ENCODE data around the gene SMG6. TPM values are rescaled to one million over a fixed set of nuclear protein-coding genes. Genes with fewer than 3 reads are reported as not detected.

Gene SMG6
- total and polyA plus RNA-seq, 2 donors (not counting 1 experiment from before 2014, with no cell fraction given): 10.6 to 35.5 TPM

DNA sequence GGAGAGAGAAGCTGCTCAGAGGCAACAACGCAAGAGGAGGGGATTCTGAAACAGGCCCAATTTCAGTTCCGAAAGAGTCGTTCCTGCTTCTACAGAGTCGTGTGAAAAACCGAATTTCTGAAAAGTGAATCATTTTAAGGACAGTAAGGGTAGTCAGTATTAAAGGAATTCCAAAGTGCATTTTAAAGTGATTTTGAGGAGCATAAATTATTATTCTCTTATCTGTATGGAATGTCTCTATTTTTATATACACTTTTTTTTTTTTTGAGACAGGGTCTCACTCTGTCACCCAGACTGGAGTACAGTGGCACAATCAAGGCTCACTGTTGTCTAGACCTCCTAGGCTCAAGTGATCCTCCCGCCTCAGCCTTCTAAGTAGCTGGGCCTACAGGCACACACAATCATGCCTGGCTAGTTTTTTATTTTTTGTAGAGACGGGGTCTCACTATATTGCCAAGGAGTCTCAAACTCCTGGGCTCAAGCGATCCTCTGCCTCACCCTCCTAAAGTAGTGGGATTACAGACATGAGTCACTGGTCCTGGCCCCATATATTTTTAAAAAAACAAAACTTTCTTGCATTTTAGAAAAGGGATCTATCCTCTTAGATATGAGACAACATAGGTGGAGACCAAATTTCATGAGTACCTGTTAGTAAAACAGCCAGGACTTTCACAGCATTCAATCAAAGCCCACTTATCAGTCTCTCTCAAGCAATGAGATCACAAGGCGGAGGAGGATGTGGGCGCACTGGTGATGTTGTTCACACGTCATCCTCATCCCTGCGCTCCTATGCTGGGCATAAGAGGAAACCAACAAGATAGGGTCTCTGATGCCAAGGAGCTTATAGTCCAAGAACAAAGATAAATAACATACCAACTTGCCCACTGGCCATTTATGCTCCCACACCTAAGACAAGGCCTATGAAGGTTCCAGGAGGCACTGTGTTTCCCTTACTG, 53.2 kb downstream of the SMG6 start:
- H3K4me3 ChIP-seq (ENCODE audit: control extremely low read depth in 1 of 5, extremely low read depth in 1 of 5, insufficient read depth in 1 of 5, low read depth in 2 of 5, low read length in 4 of 5): no peak overlapping the region
- ChIA-PET POLR2A (no interaction called here), CTCF (interaction anchor here (1.7 kb wide), 1 partner anchor 196 kb away, joined by 5 read pairs; the partner anchor contains the start of gene HIC1)
- no peaks in the 10 kb centered on the region for H3K27me3 ChIP-seq (replicated peaks in 1 of 4; ENCODE audit: control extremely low read depth in 1 of 4, control insufficient read depth in 3 of 4, insufficient read depth in 4 of 4, low read length in 3 of 4)
- no peak overlapping the region for H3K27ac ChIP-seq (ENCODE audit: low read length in 2 of 2)
- H4K20me1 ChIP-seq (ENCODE audit: control insufficient read depth, insufficient read depth, low read length, poor library complexity, severe bottlenecking): no peaks in the 10 kb centered on the region
- 99% methylated on average over 8 of the region's 12 CpGs for WGBS (ENCODE audit: insufficient coverage)
- DNase-seq: no peak
- H3K27me3 Mint-ChIP-seq: no peaks in the 10 kb centered on the region
- no peaks in the 10 kb centered on the region for H3K9me3 Mint-ChIP-seq (ENCODE audit: insufficient read depth)
- no peak overlapping the region for H3K4me2 ChIP-seq (replicated peaks; ENCODE audit: low read depth, low read length, poor library complexity, severe bottlenecking)
- no peak overlapping the region for H2AFZ ChIP-seq (ENCODE audit: insufficient read depth, low read depth, low read length, poor library complexity, severe bottlenecking)
- intact Hi-C loops (cut with micrococcal nuclease): no loop called here
- no peak for ATAC-seq (ENCODE audit: low read depth)
- H3K9me3 ChIP-seq (ENCODE audit: control extremely low read depth in 1 of 3, control insufficient read depth in 2 of 3, insufficient read depth in 1 of 3, low read length in 2 of 3): no peaks in the 10 kb centered on the region
- H3K4me3 Mint-ChIP-seq: no peak overlapping the region
- TF ChIP-seq EZH2 (IDR thresholded peaks at IDR 0.05; ENCODE audit: borderline replicate concordance, insufficient read depth, low read depth, low read length, poor library complexity, severe bottlenecking): no peak
- TF ChIP-seq, protein P1, sequence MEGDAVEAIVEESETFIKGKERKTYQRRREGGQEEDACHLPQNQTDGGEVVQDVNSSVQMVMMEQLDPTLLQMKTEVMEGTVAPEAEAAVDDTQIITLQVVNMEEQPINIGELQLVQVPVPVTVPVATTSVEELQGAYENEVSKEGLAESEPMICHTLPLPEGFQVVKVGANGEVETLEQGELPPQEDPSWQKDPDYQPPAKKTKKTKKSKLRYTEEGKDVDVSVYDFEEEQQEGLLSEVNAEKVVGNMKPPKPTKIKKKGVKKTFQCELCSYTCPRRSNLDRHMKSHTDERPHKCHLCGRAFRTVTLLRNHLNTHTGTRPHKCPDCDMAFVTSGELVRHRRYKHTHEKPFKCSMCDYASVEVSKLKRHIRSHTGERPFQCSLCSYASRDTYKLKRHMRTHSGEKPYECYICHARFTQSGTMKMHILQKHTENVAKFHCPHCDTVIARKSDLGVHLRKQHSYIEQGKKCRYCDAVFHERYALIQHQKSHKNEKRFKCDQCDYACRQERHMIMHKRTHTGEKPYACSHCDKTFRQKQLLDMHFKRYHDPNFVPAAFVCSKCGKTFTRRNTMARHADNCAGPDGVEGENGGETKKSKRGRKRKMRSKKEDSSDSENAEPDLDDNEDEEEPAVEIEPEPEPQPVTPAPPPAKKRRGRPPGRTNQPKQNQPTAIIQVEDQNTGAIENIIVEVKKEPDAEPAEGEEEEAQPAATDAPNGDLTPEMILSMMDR (IDR thresholded peaks at IDR 0.05): no peak
- H3K27ac Mint-ChIP-seq: no peak overlapping the region
- H3K36me3 ChIP-seq (replicated peaks in 1 of 2; ENCODE audit: control extremely low read depth in 1 of 2, control insufficient read depth in 1 of 2, extremely low read depth in 1 of 2, insufficient read depth in 2 of 2, low read length in 1 of 2): peaks cover 3 to 14% of the 10 kb centered on the region in 2 experiments
- H3K79me2 ChIP-seq (ENCODE audit: control insufficient read depth, insufficient read depth, low read length): no peaks in the 10 kb centered on the region
- no peaks in the 10 kb centered on the region for H3K4me1 ChIP-seq (ENCODE audit: control insufficient read depth in 2 of 2, insufficient read depth in 2 of 2, low read length in 2 of 2)
- no peak overlapping the region for H3K9ac ChIP-seq (ENCODE audit: low read length)
- no peaks in the 10 kb centered on the region for H3K4me1 Mint-ChIP-seq

DNA sequence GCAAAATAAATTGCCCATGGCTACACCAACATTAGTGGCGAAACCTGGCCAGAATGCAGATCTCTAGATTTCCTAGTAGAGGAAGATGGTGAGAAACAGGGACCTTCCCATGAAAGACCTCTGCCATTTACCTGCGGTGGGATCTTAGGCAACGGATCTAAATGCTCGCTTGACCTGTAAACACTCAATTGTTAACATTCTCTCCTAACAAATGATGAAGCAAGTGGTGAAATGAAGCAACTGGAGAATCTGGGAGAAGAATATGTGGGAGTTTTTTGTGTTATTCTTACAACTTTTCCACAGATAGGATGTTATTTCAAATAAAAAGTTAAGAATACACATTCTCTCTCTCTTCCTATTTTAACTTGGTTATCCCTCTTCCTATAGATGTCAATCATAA, 56.6 kb downstream of the SMG6 start:
- ChIA-PET POLR2A (no interaction called here), CTCF (interaction anchor here (1.3 to 4.1 kb wide), 4 partner anchors 11 to 337 kb away, joined by 3 to 330 read pairs (median 12); partner anchors contain the start of gene HIC1)
- Histone ChIP-seq H3K9me3 (ENCODE audit: control extremely low read depth in 1 of 3, control insufficient read depth in 2 of 3, insufficient read depth in 1 of 3, low read length in 2 of 3) (no peaks in the 10 kb centered on the region), H3K4me2 (replicated peaks; ENCODE audit: low read depth, low read length, poor library complexity, severe bottlenecking) (no peak overlapping the region), H3K79me2 (ENCODE audit: control insufficient read depth, insufficient read depth, low read length) (peaks cover 7% of the 10 kb centered on the region), H3K27ac (ENCODE audit: low read length in 2 of 2) (no peak overlapping the region), H3K4me3 (ENCODE audit: control extremely low read depth in 1 of 5, extremely low read depth in 1 of 5, insufficient read depth in 1 of 5, low read depth in 2 of 5, low read length in 4 of 5) (no peak overlapping the region), H2AFZ (ENCODE audit: insufficient read depth, low read depth, low read length, poor library complexity, severe bottlenecking) (no peak overlapping the region), H3K4me1 (ENCODE audit: control insufficient read depth in 2 of 2, insufficient read depth in 2 of 2, low read length in 2 of 2) (no peaks in the 10 kb centered on the region), H3K9ac (ENCODE audit: low read length) (no peak overlapping the region), H4K20me1 (ENCODE audit: control insufficient read depth, insufficient read depth, low read length, poor library complexity, severe bottlenecking) (peaks cover 8% of the 10 kb centered on the region), H3K36me3 (replicated peaks in 1 of 2; ENCODE audit: control extremely low read depth in 1 of 2, control insufficient read depth in 1 of 2, extremely low read depth in 1 of 2, insufficient read depth in 2 of 2, low read length in 1 of 2) (peaks cover 2 to 20% of the 10 kb centered on the region in 2 experiments), H3K27me3 (replicated peaks in 1 of 4; ENCODE audit: control extremely low read depth in 1 of 4, control insufficient read depth in 3 of 4, insufficient read depth in 4 of 4, low read length in 3 of 4) (no peaks in the 10 kb centered on the region)
- intact Hi-C loops (cut with micrococcal nuclease): loop anchor here (10.0 kb wide), 1 partner anchor 112 kb away; no protein-coding TSS in a partner anchor
- Mint-ChIP-seq H3K4me1 (no peaks in the 10 kb centered on the region), H3K27ac (no peak overlapping the region), H3K27me3 (no peaks in the 10 kb centered on the region), H3K9me3 (ENCODE audit: insufficient read depth) (no peaks in the 10 kb centered on the region), H3K4me3 (no peak overlapping the region)
- WGBS (ENCODE audit: insufficient coverage): no CpG with 5 or more reads among the region's 4 CpGs
- no peak for ATAC-seq (ENCODE audit: low read depth)
- TF ChIP-seq, protein P1 (IDR thresholded peaks at IDR 0.05): no peak
- no peak for TF ChIP-seq EZH2 (IDR thresholded peaks at IDR 0.05; ENCODE audit: borderline replicate concordance, insufficient read depth, low read depth, low read length, poor library complexity, severe bottlenecking)
- DNase-seq: no peak

Measured in B cell (primary cell).